IPS-18a (cell line): ENCODE measurements around the gene EVA1C.

Source experiments
- H3K27ac ChIP-seq: one replicate; pipeline ENCODE4 v1.5.1; 2013; ENCODE audit warnings: low read length
- H3K27me3 ChIP-seq: one replicate; pipeline ENCODE4 v1.6.1; 2013; ENCODE audit warnings: mild to moderate bottlenecking, low read length; ENCODE audit not compliant: control insufficient read depth, insufficient read depth
- H3K36me3 ChIP-seq: one replicate; pipeline ENCODE4 v1.6.1; 2013; ENCODE audit warnings: low read depth, low read length; ENCODE audit not compliant: control insufficient read depth
- H3K4me1 ChIP-seq: one replicate; pipeline ENCODE4 v1.6.1; 2013; ENCODE audit warnings: low read depth, low read length; ENCODE audit not compliant: control insufficient read depth
- H3K4me3 ChIP-seq: one replicate; pipeline ENCODE4 v1.5.1; 2013; ENCODE audit warnings: low read length
- H3K9ac ChIP-seq: one replicate; pipeline ENCODE4 v1.6.1; 2013; ENCODE audit warnings: mild to moderate bottlenecking, low read length, moderate library complexity
- H3K9me3 ChIP-seq: one replicate; pipeline ENCODE4 v1.6.1; 2013; ENCODE audit warnings: low read depth, low read length; ENCODE audit not compliant: control insufficient read depth

EVA1C gene

GRCh38 chr21:32562426-32562825 lies 149.9 kb downstream of the EVA1C start:
- H3K27ac ChIP-seq: peak overlapping the region; percentile 28
- no peaks in the 10 kb centered on the region for H3K36me3 ChIP-seq
- H3K4me3 ChIP-seq: no peak overlapping the region
- H3K9me3 ChIP-seq: peaks cover 5% of the 10 kb centered on the region
- H3K9ac ChIP-seq: peak overlapping the region; percentile 5
- H3K27me3 ChIP-seq: no peaks in the 10 kb centered on the region
- H3K4me1 ChIP-seq: peaks cover 27% of the 10 kb centered on the region

GRCh38 chr21:32562915-32563314 lies 150.4 kb downstream of the EVA1C start:
- Histone ChIP-seq H3K9me3 (peaks cover 5% of the 10 kb centered on the region), H3K4me3 (no peak overlapping the region), H3K27ac (peak overlapping the region; percentile 20), H3K36me3 (no peaks in the 10 kb centered on the region), H3K4me1 (peaks cover 27% of the 10 kb centered on the region), H3K27me3 (no peaks in the 10 kb centered on the region), H3K9ac (peak overlapping the region; percentile 5)
